ENCODE results near the gene COPE. TPM values are rescaled to one million over a fixed set of nuclear protein-coding genes. Genes with fewer than 3 reads are reported as not detected.

Gene COPE
- 177 TPM for total RNA-seq (2021; ENCODE audit: unreplicated experiment)
- polyA plus RNA-seq (2012; ENCODE audit: insufficient read length): 210 TPM
- percentile 59 among the genes with signal in this experiment for Bru-seq, nascent RNA
- BruChase-seq, experiment 1, labeled RNA remaining after a 2-hour chase: percentile 59 among the genes with signal in this experiment
- percentile 63 among the genes with signal in this experiment for BruChase-seq, experiment 2, labeled RNA remaining after a 6-hour chase
- long read RNA-seq, transcript COPE-201 (10 exons, 1,141 nt): major isoform, 218 of 273 reads
- long read RNA-seq, transcript COPE-203 (9 exons, 907 nt): minor isoform, 12 of 273 reads
- long read RNA-seq, partial matches to known transcripts: 17 of 273 reads
- long read RNA-seq, other reads (novel, unspliced or antisense): 22 of 273 reads

GRCh38 chr19:18919086-18919899 is at the start of gene COPE, which contains the start of gene DDX49:
Gene COPE (minus strand): TSS chr19:18919387. CDS start chr19:18919348, 39 bp downstream.
Gene DDX49 (plus strand): TSS chr19:18919715. CDS start chr19:18919742, 27 bp downstream.
- Histone ChIP-seq H3K4me3 (ENCODE audit: low read depth in 2 of 2, low read length in 2 of 2) (peak within 1 kb of the TSS; percentile 79 to 87), H3K36me3 (ENCODE audit: control insufficient read depth, insufficient read depth, low read length) (no peaks in the 10 kb centered on the region; the same call in 1 of the 2 replicates), H3K9me3 (ENCODE audit: control insufficient read depth, insufficient read depth, low read depth, low read length) (no peaks in the 10 kb centered on the region), H3K27ac (ENCODE audit: low read length) (peak within 1 kb of the TSS; percentile 80), H3K4me1 (ENCODE audit: control insufficient read depth, insufficient read depth, low read length) (0 out of 2 replicates have a peak, but pooled peaks cover 2% of the 10 kb centered on the region), H3K27me3 (ENCODE audit: control insufficient read depth, insufficient read depth, low read length) (no peaks in the 10 kb centered on the region)
- ChIA-PET POLR2A (interaction anchor here (0.5 to 0.6 kb wide), 3 partner anchors 25 to 57 kb away, joined by 3 to 12 read pairs (median 3); no protein-coding TSS in a partner anchor), CTCF (interaction anchor here (0.6 to 1.7 kb wide), 3 partner anchors 25 to 68 kb away, joined by 3 to 6 read pairs (median 4); no protein-coding TSS in a partner anchor)
- in situ Hi-C loops (cut with HindIII; ENCODE audit: low pct_unique_long_range_greater_than_20kb, low sequenced_read_pairs): no loop called here
- ATAC-seq (peak; percentile 96), DNase-seq (ENCODE audit: low read depth, low spot score) (peak; percentile 97)
- TF ChIP-seq SIN3A (IDR thresholded peaks at IDR 0.05; ENCODE audit: borderline replicate concordance, insufficient read depth, low read depth, low read length) (peak; percentile 86; the same call in 1 of the 2 replicates), POLR2AphosphoS5 (IDR thresholded peaks at IDR 0.05; ENCODE audit: low read depth, low read length) (no peak; the same call in none of the 2 replicates)
- intact Hi-C loops (cut with micrococcal nuclease; ENCODE audit: unreplicated experiment): no loop called here
- BruUV-seq (replicated peaks): no TSS peak

- TF ChIP-seq SIN3A (IDR thresholded peaks at IDR 0.05; ENCODE audit: borderline replicate concordance, insufficient read depth, low read depth, low read length): no peak
- TF ChIP-seq TCF7L2 (IDR thresholded peaks at IDR 0.05; ENCODE audit: low read depth, low read length): no peak
- no peak for TF ChIP-seq CTCF (IDR thresholded peaks at IDR 0.05)
- no peak for TF ChIP-seq REST (IDR thresholded peaks at IDR 0.05; ENCODE audit: insufficient read depth in 1 of 2, low read depth in 2 of 2, low read length in 1 of 2)
- no peak for TF ChIP-seq POLR2AphosphoS5 (IDR thresholded peaks at IDR 0.05; ENCODE audit: low read depth, low read length)
- ATAC-seq: peak; percentile 77
- CTCF ChIA-PET: no interaction called here
- in situ Hi-C loops (cut with HindIII; ENCODE audit: low pct_unique_long_range_greater_than_20kb, low sequenced_read_pairs) (no loop called here), intact Hi-C loops (cut with micrococcal nuclease; ENCODE audit: unreplicated experiment) (no loop called here)
- Histone ChIP-seq H3K36me3 (ENCODE audit: control insufficient read depth, insufficient read depth, low read length) (no peaks in the 10 kb centered on the region), H3K4me3 (ENCODE audit: low read depth in 2 of 2, low read length in 2 of 2) (no peak overlapping the region), H3K4me1 (ENCODE audit: control insufficient read depth, insufficient read depth, low read length) (peaks cover 16% of the 10 kb centered on the region), H3K27me3 (ENCODE audit: control insufficient read depth, insufficient read depth, low read length) (no peaks in the 10 kb centered on the region), H3K9me3 (ENCODE audit: control insufficient read depth, insufficient read depth, low read depth, low read length) (no peaks in the 10 kb centered on the region), H3K27ac (ENCODE audit: low read length) (peak overlapping the region; percentile 80)
- no TSS peak for BruUV-seq (replicated peaks)
- POLR2A ChIA-PET: no interaction called here
- no peak for DNase-seq (ENCODE audit: low read depth, low spot score)
Observed at GRCh38 chr19:18967358-18968146, 48.4 kb upstream of the COPE start.

Data from Panc1 (cell line).